Measurements from ENCODE around the gene CES4A. TPM values are rescaled to one million over a fixed set of nuclear protein-coding genes. Genes with fewer than 3 reads are reported as not detected.

Gene CES4A
- total and polyA plus RNA-seq, 9 of the 15 experiments (the other 6 are each of a cell fraction or from before 2014, with no cell fraction given), result 0.09 to 0.13 (median 0.11) TPM; not detected in 6

DNA sequence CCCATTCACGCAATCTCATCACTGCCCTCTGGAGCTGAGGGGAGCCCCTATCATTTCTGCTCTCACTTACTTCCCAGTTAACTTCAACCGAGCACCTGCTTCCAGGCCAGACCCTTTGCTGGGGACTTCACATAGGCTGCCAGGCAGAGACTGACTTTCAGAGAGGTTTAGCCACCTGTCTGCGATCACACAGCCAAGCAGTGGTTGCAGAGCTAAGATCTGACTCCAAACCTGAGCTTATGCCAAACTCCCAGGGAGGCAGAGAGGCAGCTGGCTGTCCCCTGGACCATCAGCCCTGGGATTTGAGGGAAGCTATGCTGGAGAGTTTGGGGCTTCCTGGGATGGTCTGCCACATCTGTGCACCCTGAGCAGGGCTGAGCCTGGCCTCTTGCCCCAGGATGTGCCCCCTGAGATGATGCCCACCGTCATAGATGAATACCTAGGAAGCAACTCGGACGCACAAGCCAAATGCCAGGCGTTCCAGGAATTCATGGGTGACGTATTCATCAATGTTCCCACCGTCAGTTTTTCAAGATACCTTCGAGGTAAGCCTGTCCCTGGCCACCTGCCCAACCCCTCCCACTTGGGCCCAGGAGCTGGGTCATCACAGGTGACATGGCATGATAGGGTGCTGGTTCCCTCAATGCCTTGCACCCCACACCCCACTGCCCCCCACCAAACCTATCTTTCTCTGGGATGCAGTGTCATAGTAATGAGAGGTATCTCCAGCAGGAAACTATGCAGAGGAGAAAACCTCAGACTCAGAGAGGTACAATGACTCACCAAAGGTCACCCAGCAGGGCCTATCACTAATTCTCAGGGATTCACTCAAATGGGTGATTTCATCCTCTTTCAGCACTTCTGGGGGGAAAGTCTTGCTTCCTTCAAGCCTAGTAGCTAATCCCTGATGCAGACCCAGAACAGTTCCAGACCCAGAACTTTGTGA is 17.3 kb upstream of the CES4A start:
- FAIRE-seq (peak; percentile 69), ATAC-seq (peak; percentile 31; the same call in 1 of the 3 replicates), DNase-seq (ENCODE audit: extremely low read depth in 1 of 4, low spot score in 3 of 4) (peak in 3 of 4 experiments; percentile 37 to 45 (median 44))
- Histone ChIP-seq H3K27me3 (ENCODE audit: control insufficient read depth in 2 of 2, insufficient read depth in 2 of 2, low read length in 2 of 2) (peaks cover 6 to 17% of the 10 kb centered on the region in 2 experiments; a peak in 4 of 5 replicates), H3K4me1 (replicated peaks in 1 of 2; ENCODE audit: control insufficient read depth in 2 of 2, insufficient read depth in 2 of 2, low read length in 2 of 2) (peaks cover 6 to 15% of the 10 kb centered on the region in 2 experiments; a peak in 3 of 5 replicates), H3K4me3 (no peak overlapping the region), H3K9me3 (replicated peaks; ENCODE audit: control insufficient read depth, insufficient read depth, low read depth, low read length) (no peaks in the 10 kb centered on the region), H3K27ac (ENCODE audit: extremely low read depth, low read depth, low read length) (no peak overlapping the region), H2AFZ (ENCODE audit: low read depth, low read length) (no peak overlapping the region), H3K36me3 (ENCODE audit: control insufficient read depth, insufficient read depth, low read length) (no peaks in the 10 kb centered on the region), H3K4me2 (ENCODE audit: insufficient read depth, low read length) (no peak overlapping the region), H4K20me1 (replicated peaks; ENCODE audit: control insufficient read depth, insufficient read depth, low read length) (no peaks in the 10 kb centered on the region), H3K9me1 (ENCODE audit: control insufficient read depth, insufficient read depth, low read length) (peaks cover 3% of the 10 kb centered on the region), H3K9ac (ENCODE audit: insufficient read depth in 1 of 2, low read depth in 2 of 2, low read length in 2 of 2) (no peak overlapping the region), H3K79me2 (ENCODE audit: control insufficient read depth, insufficient read depth, low read length) (no peaks in the 10 kb centered on the region)
- ChIA-PET CTCF (ENCODE audit: low intra/inter-chr PET ratio) (no interaction called here), POLR2A (interaction anchor here (0.8 to 1.0 kb wide), 2 partner anchors 39 to 189 kb away, joined by 3 read pairs; no protein-coding TSS in a partner anchor)
- in situ Hi-C loops (cut with MboI), result loop anchor here (25.0 kb wide), 2 partner anchors 191 to 441 kb away; partner anchors contain the start of genes B3GNT9, FBXL8, HSF4 and NOL3
- BruUV-seq (replicated peaks), result no TSS peak
- intact Hi-C loops (cut with micrococcal nuclease), result loop anchor here (10.0 kb wide), 1 partner anchor 274 kb away; the partner anchor contains the start of genes FHOD1 and SLC9A5
- WGBS (ENCODE audit: insufficient coverage, low coverage, missing lambda C conversion rate), result 9% methylated on average over 10 of the region's 10 CpGs
- TF ChIP-seq NFIC (IDR thresholded peaks at IDR 0.05) (peak; percentile 38), ARID1B (IDR thresholded peaks at IDR 0.05) (peak; percentile 40; the same call in 1 of the 2 replicates), ESRRB (CRISPR knock-in tag; IDR thresholded peaks at IDR 0.05; ENCODE audit: borderline replicate concordance) (no peak), RBM25 (IDR thresholded peaks at IDR 0.05; ENCODE audit: low read depth, low read length, severe bottlenecking) (peak; percentile 40), XRCC3 (IDR thresholded peaks at IDR 0.05) (no peak), JUND (IDR thresholded peaks at IDR 0.05; ENCODE audit: borderline replicate concordance, low read depth, low read length) (0 out of 2 replicates have a peak, but pooled peaks have one; percentile 7), JUND (tag; IDR thresholded peaks at IDR 0.05; ENCODE audit: borderline replicate concordance, low read depth, low read length) (no peak), GTF2F1 (IDR thresholded peaks at IDR 0.05; ENCODE audit: low read depth, low read length) (no peak), CBFA2T3 (IDR thresholded peaks at IDR 0.05) (peak; percentile 66), MAFK (IDR thresholded peaks at IDR 0.05; ENCODE audit: low read length) (no peak)
- TF ChIP-seq, protein P1, sequence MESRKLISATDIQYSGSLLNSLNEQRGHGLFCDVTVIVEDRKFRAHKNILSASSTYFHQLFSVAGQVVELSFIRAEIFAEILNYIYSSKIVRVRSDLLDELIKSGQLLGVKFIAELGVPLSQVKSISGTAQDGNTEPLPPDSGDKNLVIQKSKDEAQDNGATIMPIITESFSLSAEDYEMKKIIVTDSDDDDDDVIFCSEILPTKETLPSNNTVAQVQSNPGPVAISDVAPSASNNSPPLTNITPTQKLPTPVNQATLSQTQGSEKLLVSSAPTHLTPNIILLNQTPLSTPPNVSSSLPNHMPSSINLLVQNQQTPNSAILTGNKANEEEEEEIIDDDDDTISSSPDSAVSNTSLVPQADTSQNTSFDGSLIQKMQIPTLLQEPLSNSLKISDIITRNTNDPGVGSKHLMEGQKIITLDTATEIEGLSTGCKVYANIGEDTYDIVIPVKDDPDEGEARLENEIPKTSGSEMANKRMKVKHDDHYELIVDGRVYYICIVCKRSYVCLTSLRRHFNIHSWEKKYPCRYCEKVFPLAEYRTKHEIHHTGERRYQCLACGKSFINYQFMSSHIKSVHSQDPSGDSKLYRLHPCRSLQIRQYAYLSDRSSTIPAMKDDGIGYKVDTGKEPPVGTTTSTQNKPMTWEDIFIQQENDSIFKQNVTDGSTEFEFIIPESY (CRISPR knock-in tag; IDR thresholded peaks at IDR 0.05), result no peak
- TF ChIP-seq, protein P2, sequence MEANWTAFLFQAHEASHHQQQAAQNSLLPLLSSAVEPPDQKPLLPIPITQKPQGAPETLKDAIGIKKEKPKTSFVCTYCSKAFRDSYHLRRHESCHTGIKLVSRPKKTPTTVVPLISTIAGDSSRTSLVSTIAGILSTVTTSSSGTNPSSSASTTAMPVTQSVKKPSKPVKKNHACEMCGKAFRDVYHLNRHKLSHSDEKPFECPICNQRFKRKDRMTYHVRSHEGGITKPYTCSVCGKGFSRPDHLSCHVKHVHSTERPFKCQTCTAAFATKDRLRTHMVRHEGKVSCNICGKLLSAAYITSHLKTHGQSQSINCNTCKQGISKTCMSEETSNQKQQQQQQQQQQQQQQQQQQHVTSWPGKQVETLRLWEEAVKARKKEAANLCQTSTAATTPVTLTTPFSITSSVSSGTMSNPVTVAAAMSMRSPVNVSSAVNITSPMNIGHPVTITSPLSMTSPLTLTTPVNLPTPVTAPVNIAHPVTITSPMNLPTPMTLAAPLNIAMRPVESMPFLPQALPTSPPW (CRISPR knock-in tag; IDR thresholded peaks at IDR 0.05), result peak; percentile 19; the same call in 1 of the 2 replicates
- TF ChIP-seq, protein P3, sequence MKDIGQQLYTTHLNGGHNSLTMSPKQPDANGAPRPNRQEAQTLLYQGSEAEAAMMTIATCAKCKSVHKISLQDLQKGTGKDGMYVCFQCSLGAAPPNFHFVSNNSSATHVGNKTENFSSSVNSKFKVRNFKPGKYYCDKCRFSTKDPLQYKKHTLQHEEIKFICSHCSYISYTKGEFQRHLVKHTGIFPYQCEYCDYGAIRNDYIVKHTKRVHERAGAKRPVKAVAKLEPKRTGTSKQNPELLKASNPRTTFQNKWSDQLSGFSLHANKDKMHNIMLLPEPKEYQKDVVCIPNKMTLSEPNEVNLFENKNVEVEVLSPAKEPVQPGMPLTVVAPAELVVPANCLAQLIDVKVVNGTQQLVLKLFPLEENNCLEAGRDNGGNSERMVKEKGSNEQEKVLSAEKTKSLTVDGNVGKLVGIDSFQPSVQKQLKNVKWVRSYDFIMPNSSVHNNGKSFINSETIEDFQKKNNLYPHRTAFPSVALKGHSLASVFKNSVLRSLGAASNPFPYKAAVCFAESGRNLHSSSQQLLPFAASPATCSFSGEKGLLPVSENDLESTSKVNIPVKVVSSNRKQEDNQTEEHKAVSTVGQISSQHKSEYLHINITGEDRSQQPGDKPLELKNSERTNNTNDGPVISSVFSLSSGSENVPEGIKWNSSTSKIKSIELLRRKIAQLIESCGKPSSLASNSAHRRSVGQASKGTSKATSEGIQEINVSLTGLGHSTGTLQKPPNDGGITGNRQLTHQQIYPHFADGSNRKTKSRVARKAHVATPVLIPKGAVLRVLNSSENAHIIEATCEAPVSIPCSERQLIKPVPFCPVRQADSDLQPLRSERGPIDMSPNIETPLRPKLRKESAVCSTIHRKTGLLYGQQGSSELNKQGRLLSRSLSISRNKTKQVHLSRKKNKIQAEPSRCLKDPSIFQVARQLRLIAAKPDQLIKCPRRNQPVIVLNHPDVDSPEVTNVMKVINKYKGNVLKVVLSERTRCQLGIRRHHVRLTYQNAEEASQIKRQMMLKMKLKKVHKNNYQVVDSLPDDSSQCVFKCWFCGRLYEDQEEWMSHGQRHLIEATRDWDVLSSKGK (CRISPR knock-in tag; IDR thresholded peaks at IDR 0.05), result no peak

Measured in K562 (cell line).